Neural cell (in vitro differentiated cells): Measurements from ENCODE around the gene PDYN. TPM values are rescaled to one million over a fixed set of nuclear protein-coding genes. Genes with fewer than 3 reads are reported as not detected.

Experiments
- H2AFZ ChIP-seq: fragments of 200-600, 300-800 bp; sonication (generic), shearing (Covaris generic); 2 replicates; pipeline ENCODE4 v1.6.0; 2014; ENCODE audit warnings: low read depth, mild to moderate bottlenecking, antibody characterized with exemption, low read length, moderate library complexity
- H3F3A ChIP-seq: fragments of 200-600 bp; shearing (Covaris generic); 2 replicates; pipeline ENCODE4 v1.6.1; 2016; ENCODE audit warnings: mild to moderate bottlenecking, moderate library complexity, mixed read lengths, antibody characterized with exemption, low read length; ENCODE audit not compliant: insufficient read depth, poor library complexity, severe bottlenecking
- H3K27ac ChIP-seq: fragments of 200-600, 300-800 bp; sonication (generic), shearing (Covaris generic); 2 replicates; pipeline ENCODE4 v1.5.1; 2014; ENCODE audit warnings: mild to moderate bottlenecking, low read length, moderate library complexity
- H3K27me3 ChIP-seq: fragments of 300-800, 200-600 bp; sonication (generic), shearing (Covaris generic); 2 replicates; pipeline ENCODE4 v1.6.0; 2014; ENCODE audit warnings: mild to moderate bottlenecking, low read depth, low read length, moderate library complexity; ENCODE audit not compliant: insufficient read depth
- H3K36me3 ChIP-seq: fragments of 300-800, 200-600 bp; sonication (generic), shearing (Covaris generic); 2 replicates; pipeline ENCODE4 v1.5.1; 2014; ENCODE audit warnings: mild to moderate bottlenecking, antibody characterized with exemption, low read length, moderate library complexity; ENCODE audit not compliant: insufficient read depth
- H3K4me2 ChIP-seq: fragments of 300-800, 200-600 bp; sonication (generic), shearing (Covaris generic); 2 replicates; pipeline ENCODE4 v1.6.0; 2014; ENCODE audit warnings: mild to moderate bottlenecking, low read length
- H3K4me3 ChIP-seq: fragments of 300-800, 200-600 bp; sonication (generic), shearing (Covaris generic); 2 replicates; pipeline ENCODE4 v1.5.1; 2014; ENCODE audit warnings: mild to moderate bottlenecking, low read length, moderate library complexity
- H3K79me2 ChIP-seq: fragments of 200-600 bp; shearing (Covaris generic); replicated peaks from 2 replicates; pipeline ENCODE4 v1.6.0; 2014; ENCODE audit warnings: mild to moderate bottlenecking, low read length, moderate library complexity; ENCODE audit not compliant: insufficient read depth
- H3K9ac ChIP-seq: fragments of 300-800, 200-600 bp; sonication (generic), shearing (Covaris generic); 2 replicates; pipeline ENCODE4 v1.6.1; 2016; ENCODE audit warnings: mild to moderate bottlenecking, low read length, mixed read lengths
- H3K9me2 ChIP-seq: fragments of 200-600 bp; shearing (Covaris generic); 2 replicates; pipeline ENCODE4 v1.6.1; 2016; ENCODE audit warnings: mild to moderate bottlenecking, low read length, mixed read lengths; ENCODE audit not compliant: insufficient read depth
- H3K9me3 ChIP-seq: fragments of 200-600, 300-800 bp; sonication (generic), shearing (Covaris generic); 2 replicates; pipeline ENCODE4 v1.6.1; 2016; ENCODE audit warnings: mild to moderate bottlenecking, mixed run types, low read length, moderate library complexity, mixed read lengths
- H4K20me1 ChIP-seq: fragments of 200-600 bp; shearing (Covaris generic); 2 replicates; pipeline ENCODE4 v1.6.1; 2016; ENCODE audit warnings: mild to moderate bottlenecking, mixed run types; ENCODE audit not compliant: insufficient read depth
- CTCF ChIP-seq: fragments of 450-650 bp; IDR thresholded peaks from 2 replicates; pipeline ENCODE4 v1.5.1; 2014; ENCODE audit warnings: antibody characterized with exemption, mild to moderate bottlenecking, moderate library complexity; ENCODE audit not compliant: poor library complexity, severe bottlenecking
- EP300 ChIP-seq: fragments of 450-650 bp; conservative IDR thresholded peaks from 2 replicates; pipeline ENCODE4 v1.6.1; 2014; ENCODE audit warnings: antibody characterized with exemption, mild to moderate bottlenecking, moderate library complexity; ENCODE audit not compliant: poor library complexity, severe bottlenecking
- EZH2 ChIP-seq: fragments of 200-600, 300-800 bp; shearing (Covaris generic), sonication (generic); IDR thresholded peaks from 2 replicates; pipeline ENCODE4 v1.6.1; 2014; ENCODE audit warnings: antibody characterized with exemption, low read length, borderline replicate concordance, mild to moderate bottlenecking; ENCODE audit not compliant: insufficient read depth, poor library complexity, severe bottlenecking
- MXI1 ChIP-seq: fragments of 450-650 bp; conservative IDR thresholded peaks from 2 replicates; pipeline ENCODE4 v1.6.1; 2014; ENCODE audit warnings: antibody characterized with exemption, mild to moderate bottlenecking; ENCODE audit not compliant: poor library complexity, severe bottlenecking
- POLR2AphosphoS5 ChIP-seq: IDR thresholded peaks from 2 replicates; pipeline ENCODE4 v1.6.1; 2012
- RAD21 ChIP-seq: fragments of 450-650 bp; conservative IDR thresholded peaks from 2 replicates; pipeline ENCODE4 v1.6.1; 2014; ENCODE audit warnings: antibody characterized with exemption, mild to moderate bottlenecking, moderate library complexity
- SMC3 ChIP-seq: fragments of 450-650 bp; conservative IDR thresholded peaks from 2 replicates; pipeline ENCODE4 v1.6.1; 2014; ENCODE audit warnings: antibody characterized with exemption, mild to moderate bottlenecking, moderate library complexity; ENCODE audit not compliant: poor library complexity
- TAF1 ChIP-seq: IDR thresholded peaks from 2 replicates; pipeline ENCODE4 v1.6.1; 2012; ENCODE audit warnings: low read depth
- polyA plus RNA-seq: library from polyadenylated mRNA; depleted of rRNA; stranded (reverse); fragments of >200 nt; gene quantifications from 2 replicates; pipeline ENCODE4 v1.2.3, GENCODE V29; 2014
- TF ChIP-seq, protein P1 (sequence below): IDR thresholded peaks from 2 replicates; pipeline ENCODE4 v1.6.1; 2012; ENCODE audit warnings: borderline replicate concordance

Gene PDYN
- polyA plus RNA-seq, 1 donor from 2014 or later: 17.3 TPM

GRCh38 chr20:2023151-2023550, 29.3 kb upstream of the PDYN start:
- no peak overlapping the region for H3K27ac ChIP-seq
- no peaks in the 10 kb centered on the region for H3F3A ChIP-seq

DNA sequence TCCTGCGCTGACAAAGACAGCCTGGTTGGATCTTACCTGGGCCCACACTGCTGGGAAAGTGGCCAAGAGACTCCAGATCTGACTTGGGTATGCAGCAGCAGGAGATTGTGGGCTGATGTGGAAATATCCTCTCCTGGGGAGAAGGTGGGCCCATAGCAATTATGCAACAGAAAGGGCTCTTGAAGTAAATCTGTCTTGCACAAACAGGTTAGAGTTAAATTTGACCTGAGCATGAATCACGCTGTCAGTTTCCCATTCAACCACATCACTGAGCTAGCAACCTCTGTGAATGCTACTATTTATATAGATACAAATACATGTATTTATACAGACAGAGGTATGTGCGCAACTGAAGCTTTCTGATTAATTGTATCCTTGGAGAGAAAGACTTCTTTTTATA, 28.3 kb upstream of the PDYN start:
- H3K27me3 ChIP-seq: no peaks in the 10 kb centered on the region
- H3K27ac ChIP-seq: peak overlapping the region; percentile 35
- H3K79me2 ChIP-seq: no peaks in the 10 kb centered on the region
- TF ChIP-seq SMC3 (no peak), EP300 (no peak), POLR2AphosphoS5 (no peak), TAF1 (no peak)
- TF ChIP-seq, protein P1, sequence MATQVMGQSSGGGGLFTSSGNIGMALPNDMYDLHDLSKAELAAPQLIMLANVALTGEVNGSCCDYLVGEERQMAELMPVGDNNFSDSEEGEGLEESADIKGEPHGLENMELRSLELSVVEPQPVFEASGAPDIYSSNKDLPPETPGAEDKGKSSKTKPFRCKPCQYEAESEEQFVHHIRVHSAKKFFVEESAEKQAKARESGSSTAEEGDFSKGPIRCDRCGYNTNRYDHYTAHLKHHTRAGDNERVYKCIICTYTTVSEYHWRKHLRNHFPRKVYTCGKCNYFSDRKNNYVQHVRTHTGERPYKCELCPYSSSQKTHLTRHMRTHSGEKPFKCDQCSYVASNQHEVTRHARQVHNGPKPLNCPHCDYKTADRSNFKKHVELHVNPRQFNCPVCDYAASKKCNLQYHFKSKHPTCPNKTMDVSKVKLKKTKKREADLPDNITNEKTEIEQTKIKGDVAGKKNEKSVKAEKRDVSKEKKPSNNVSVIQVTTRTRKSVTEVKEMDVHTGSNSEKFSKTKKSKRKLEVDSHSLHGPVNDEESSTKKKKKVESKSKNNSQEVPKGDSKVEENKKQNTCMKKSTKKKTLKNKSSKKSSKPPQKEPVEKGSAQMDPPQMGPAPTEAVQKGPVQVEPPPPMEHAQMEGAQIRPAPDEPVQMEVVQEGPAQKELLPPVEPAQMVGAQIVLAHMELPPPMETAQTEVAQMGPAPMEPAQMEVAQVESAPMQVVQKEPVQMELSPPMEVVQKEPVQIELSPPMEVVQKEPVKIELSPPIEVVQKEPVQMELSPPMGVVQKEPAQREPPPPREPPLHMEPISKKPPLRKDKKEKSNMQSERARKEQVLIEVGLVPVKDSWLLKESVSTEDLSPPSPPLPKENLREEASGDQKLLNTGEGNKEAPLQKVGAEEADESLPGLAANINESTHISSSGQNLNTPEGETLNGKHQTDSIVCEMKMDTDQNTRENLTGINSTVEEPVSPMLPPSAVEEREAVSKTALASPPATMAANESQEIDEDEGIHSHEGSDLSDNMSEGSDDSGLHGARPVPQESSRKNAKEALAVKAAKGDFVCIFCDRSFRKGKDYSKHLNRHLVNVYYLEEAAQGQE: no peak
- no peak overlapping the region for H3K4me2 ChIP-seq
- no peak overlapping the region for H3K9ac ChIP-seq
- no peaks in the 10 kb centered on the region for H4K20me1 ChIP-seq
- H3K36me3 ChIP-seq: no peaks in the 10 kb centered on the region
- no peak overlapping the region for H3K4me3 ChIP-seq
- H2AFZ ChIP-seq: no peak overlapping the region
- no peaks in the 10 kb centered on the region for H3K9me2 ChIP-seq
- H3F3A ChIP-seq: no peaks in the 10 kb centered on the region
- no peaks in the 10 kb centered on the region for H3K9me3 ChIP-seq

More at GRCh38 chr20:2023151-2023550, 29.3 kb upstream of the PDYN start:
- H3K4me2 ChIP-seq: no peak overlapping the region
- H3K79me2 ChIP-seq: no peaks in the 10 kb centered on the region
- H4K20me1 ChIP-seq: no peaks in the 10 kb centered on the region
- H3K36me3 ChIP-seq: no peaks in the 10 kb centered on the region
- H2AFZ ChIP-seq: no peak overlapping the region
- no peaks in the 10 kb centered on the region for H3K9me2 ChIP-seq
- no peaks in the 10 kb centered on the region for H3K27me3 ChIP-seq
- no peak overlapping the region for H3K9ac ChIP-seq
- TF ChIP-seq CTCF (no peak), MXI1 (no peak), EZH2 (no peak), RAD21 (no peak), EP300 (no peak)
- TF ChIP-seq, protein P1: no peak
- no peaks in the 10 kb centered on the region for H3K9me3 ChIP-seq
- no peak overlapping the region for H3K4me3 ChIP-seq
